Prostate gland (tissue), 2 donors: Measurements from ENCODE around the gene SORBS1.

ENCODE experiments used
- POLR2A ChIP-seq: fragments of 450-650 bp; IDR thresholded peaks from one replicate; pipeline ENCODE4 v1.6.1; 2016; ENCODE audit warnings: antibody characterized with exemption, mild to moderate bottlenecking
- POLR2AphosphoS5 ChIP-seq: sonication (generic); formaldehyde crosslinking; IDR thresholded peaks from one replicate; pipeline ENCODE4 v1.6.1; 2017; ENCODE audit warnings: antibody characterized with exemption
- TF ChIP-seq, protein P1 (sequence below), 4 experiments: fragments of 200-600 bp in 2 of 4; fragments of 450-650 bp in 2 of 4; sonication (generic) in 2 of 4; IDR thresholded peaks; 1 replicate in 3 of 4; 2 replicates in 1 of 4; pipeline ENCODE4 v1.5.1; 2016 to 2019; ENCODE audit warnings: antibody characterized with exemption in 4 of 4, mild to moderate bottlenecking in 2 of 4, moderate library complexity in 2 of 4

GRCh38 chr10:95404462-95404858, 156.7 kb downstream of the SORBS1 start:
- TF ChIP-seq, protein P1, sequence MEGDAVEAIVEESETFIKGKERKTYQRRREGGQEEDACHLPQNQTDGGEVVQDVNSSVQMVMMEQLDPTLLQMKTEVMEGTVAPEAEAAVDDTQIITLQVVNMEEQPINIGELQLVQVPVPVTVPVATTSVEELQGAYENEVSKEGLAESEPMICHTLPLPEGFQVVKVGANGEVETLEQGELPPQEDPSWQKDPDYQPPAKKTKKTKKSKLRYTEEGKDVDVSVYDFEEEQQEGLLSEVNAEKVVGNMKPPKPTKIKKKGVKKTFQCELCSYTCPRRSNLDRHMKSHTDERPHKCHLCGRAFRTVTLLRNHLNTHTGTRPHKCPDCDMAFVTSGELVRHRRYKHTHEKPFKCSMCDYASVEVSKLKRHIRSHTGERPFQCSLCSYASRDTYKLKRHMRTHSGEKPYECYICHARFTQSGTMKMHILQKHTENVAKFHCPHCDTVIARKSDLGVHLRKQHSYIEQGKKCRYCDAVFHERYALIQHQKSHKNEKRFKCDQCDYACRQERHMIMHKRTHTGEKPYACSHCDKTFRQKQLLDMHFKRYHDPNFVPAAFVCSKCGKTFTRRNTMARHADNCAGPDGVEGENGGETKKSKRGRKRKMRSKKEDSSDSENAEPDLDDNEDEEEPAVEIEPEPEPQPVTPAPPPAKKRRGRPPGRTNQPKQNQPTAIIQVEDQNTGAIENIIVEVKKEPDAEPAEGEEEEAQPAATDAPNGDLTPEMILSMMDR (IDR thresholded peaks at IDR 0.05) = no peak
- no peak for TF ChIP-seq POLR2A
- TF ChIP-seq POLR2AphosphoS5 = no peak
